Ishikawa (cell line): ENCODE results near the gene SLC35E1.

Experiments
- CEBPB ChIP-seq: IDR thresholded peaks from 2 replicates; pipeline ENCODE4 v1.6.1; 2012
- CREB1 ChIP-seq: IDR thresholded peaks from 2 replicates; pipeline ENCODE4 v1.6.1; 2012; ENCODE audit warnings: low read depth
- EGR1 ChIP-seq: IDR thresholded peaks from 2 replicates; pipeline ENCODE4 v1.6.1; 2012
- EP300 ChIP-seq: IDR thresholded peaks from 2 replicates; pipeline ENCODE4 v1.6.1; 2012; ENCODE audit warnings: borderline replicate concordance
- FOXM1 ChIP-seq: IDR thresholded peaks from 2 replicates; pipeline ENCODE4 v1.6.1; 2012; ENCODE audit warnings: low read depth, borderline replicate concordance
- NFIC ChIP-seq: IDR thresholded peaks from 2 replicates; pipeline ENCODE4 v1.6.1; 2012
- RAD21 ChIP-seq: IDR thresholded peaks from 2 replicates; pipeline ENCODE4 v1.6.1; 2012; ENCODE audit warnings: low read depth
- TAF1 ChIP-seq: IDR thresholded peaks from 2 replicates; pipeline ENCODE4 v1.6.1; 2012; ENCODE audit warnings: low read depth, mild to moderate bottlenecking
- TCF12 ChIP-seq: IDR thresholded peaks from 2 replicates; pipeline ENCODE4 v1.6.1; 2012; ENCODE audit warnings: low read depth
- TEAD4 ChIP-seq: IDR thresholded peaks from 2 replicates; pipeline ENCODE4 v1.6.1; 2012
- YY1 ChIP-seq: IDR thresholded peaks from 2 replicates; pipeline ENCODE4 v1.6.1; 2012; ENCODE audit warnings: low read depth
- ZBTB7A ChIP-seq: IDR thresholded peaks from 2 replicates; pipeline ENCODE4 v1.6.1; 2012; ENCODE audit warnings: low read depth
- TF ChIP-seq, protein P1 (sequence below): IDR thresholded peaks from 2 replicates; pipeline ENCODE4 v1.6.1; 2012; ENCODE audit warnings: low read depth, mild to moderate bottlenecking
- TF ChIP-seq, protein P2 (sequence below): IDR thresholded peaks from 2 replicates; pipeline ENCODE4 v1.6.1; 2012
- TF ChIP-seq, protein P3 (sequence below): IDR thresholded peaks from 2 replicates; pipeline ENCODE4 v1.6.1; 2012

The SLC35E1 gene

DNA sequence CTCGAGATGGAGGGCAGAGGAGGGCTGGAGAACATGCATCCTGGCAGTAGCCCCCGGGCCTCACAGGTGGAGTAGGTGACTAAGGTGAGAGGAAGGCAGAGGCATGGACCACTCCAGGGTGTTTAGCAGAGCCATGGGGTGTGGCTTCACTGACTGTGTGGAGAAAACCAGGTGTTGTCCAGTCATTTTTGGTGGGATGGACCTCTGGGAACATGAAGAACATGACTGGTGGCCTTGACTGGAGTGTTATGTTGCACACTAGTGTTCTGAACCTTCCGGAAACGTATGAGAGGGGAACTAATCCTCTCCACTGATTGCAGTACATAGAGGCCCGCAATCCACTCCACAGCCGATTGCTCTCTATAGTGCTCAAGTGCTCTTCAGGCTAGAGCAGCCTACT, 38.9 kb upstream of the SLC35E1 start:
- TF ChIP-seq FOXM1 (no peak), YY1 (no peak), ZBTB7A (no peak), RAD21 (no peak), CEBPB (no peak), TCF12 (no peak), TEAD4 (no peak), EGR1 (no peak), EP300 (no peak), CREB1 (no peak), NFIC (no peak), TAF1 (no peak)
- TF ChIP-seq, protein P1, sequence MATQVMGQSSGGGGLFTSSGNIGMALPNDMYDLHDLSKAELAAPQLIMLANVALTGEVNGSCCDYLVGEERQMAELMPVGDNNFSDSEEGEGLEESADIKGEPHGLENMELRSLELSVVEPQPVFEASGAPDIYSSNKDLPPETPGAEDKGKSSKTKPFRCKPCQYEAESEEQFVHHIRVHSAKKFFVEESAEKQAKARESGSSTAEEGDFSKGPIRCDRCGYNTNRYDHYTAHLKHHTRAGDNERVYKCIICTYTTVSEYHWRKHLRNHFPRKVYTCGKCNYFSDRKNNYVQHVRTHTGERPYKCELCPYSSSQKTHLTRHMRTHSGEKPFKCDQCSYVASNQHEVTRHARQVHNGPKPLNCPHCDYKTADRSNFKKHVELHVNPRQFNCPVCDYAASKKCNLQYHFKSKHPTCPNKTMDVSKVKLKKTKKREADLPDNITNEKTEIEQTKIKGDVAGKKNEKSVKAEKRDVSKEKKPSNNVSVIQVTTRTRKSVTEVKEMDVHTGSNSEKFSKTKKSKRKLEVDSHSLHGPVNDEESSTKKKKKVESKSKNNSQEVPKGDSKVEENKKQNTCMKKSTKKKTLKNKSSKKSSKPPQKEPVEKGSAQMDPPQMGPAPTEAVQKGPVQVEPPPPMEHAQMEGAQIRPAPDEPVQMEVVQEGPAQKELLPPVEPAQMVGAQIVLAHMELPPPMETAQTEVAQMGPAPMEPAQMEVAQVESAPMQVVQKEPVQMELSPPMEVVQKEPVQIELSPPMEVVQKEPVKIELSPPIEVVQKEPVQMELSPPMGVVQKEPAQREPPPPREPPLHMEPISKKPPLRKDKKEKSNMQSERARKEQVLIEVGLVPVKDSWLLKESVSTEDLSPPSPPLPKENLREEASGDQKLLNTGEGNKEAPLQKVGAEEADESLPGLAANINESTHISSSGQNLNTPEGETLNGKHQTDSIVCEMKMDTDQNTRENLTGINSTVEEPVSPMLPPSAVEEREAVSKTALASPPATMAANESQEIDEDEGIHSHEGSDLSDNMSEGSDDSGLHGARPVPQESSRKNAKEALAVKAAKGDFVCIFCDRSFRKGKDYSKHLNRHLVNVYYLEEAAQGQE: no peak
- TF ChIP-seq, protein P2, sequence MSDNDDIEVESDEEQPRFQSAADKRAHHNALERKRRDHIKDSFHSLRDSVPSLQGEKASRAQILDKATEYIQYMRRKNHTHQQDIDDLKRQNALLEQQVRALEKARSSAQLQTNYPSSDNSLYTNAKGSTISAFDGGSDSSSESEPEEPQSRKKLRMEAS: no peak
- TF ChIP-seq, protein P3, sequence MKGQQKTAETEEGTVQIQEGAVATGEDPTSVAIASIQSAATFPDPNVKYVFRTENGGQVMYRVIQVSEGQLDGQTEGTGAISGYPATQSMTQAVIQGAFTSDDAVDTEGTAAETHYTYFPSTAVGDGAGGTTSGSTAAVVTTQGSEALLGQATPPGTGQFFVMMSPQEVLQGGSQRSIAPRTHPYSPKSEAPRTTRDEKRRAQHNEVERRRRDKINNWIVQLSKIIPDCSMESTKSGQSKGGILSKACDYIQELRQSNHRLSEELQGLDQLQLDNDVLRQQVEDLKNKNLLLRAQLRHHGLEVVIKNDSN: no peak

DNA sequence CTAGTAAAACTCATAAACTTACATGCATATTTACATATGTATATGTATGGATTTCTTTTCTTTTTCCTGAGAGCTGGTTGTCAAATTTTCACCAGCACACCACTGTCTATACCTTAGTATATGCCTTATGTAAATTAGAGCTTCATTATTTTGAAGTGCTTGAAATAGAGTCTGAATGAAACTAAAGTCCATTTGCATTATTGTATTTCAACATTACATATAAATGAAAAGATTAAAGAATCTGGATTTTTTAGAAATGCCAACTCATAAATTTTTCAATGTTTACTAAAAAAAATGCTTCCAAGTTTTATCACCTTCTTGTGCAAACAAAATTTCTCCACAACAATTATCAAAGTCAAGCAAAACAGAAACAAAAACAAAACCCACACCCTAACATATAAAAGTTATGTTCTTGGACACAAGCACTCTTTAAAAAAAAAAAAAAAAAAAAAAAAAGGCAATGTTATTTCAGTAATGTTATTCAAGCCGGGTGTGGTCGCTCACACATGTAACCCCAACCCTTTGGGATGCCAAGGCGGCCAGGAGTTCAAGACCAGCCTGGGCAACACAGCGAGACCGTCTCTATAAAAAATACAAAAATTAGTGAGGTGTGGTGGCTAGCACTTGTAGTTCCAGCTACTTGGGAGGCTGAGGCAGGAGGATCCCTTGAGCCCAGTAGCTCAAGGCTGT, 37.4 kb upstream of the SLC35E1 start:
- no peak for TF ChIP-seq RAD21

DNA sequence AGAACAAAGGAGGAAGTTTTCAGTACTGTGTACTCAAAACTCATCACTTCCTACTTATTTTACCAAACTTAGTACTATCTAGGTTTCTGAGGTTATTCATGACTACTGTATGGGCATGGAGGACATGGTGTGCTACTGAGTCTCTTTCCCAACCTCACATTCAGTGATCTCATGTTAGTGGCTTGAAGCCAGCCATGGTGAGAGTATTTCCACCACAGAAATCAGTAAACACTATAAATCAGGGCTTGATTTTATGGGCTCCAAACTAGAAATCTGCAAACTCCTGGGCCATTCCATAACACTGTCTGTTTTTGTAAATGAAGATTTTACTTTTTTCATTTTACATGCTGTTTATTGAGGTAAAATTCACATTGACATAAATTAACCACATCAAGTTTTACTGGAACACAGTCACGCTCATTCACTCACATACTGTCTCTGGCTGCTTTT, 36.1 kb upstream of the SLC35E1 start:
- TF ChIP-seq RAD21 (no peak), TAF1 (no peak), EGR1 (no peak), ZBTB7A (no peak), TEAD4 (no peak)
- TF ChIP-seq, protein P1: no peak
- TF ChIP-seq, protein P2: no peak

DNA sequence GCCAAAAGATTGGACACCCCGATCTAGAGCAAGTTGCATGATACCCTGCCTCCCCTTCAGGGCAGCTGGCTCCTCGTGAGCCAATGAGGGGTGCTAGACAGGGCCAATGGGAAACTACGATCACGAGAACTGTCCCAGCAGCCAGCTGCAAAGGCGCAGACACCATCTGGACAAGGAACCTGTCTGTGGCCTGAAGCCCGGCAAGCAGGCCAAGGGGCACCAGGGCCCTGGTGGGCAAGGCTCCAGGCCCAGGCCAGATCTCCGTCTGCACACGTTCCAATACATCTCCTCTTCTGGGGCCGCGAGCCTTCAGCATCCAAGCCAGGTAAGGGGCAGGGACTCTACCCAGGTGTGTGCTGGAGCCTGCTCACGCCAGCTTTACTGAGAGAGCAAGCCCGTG, 35.6 kb upstream of the SLC35E1 start:
- TF ChIP-seq RAD21 (no peak), CREB1 (no peak), EP300 (no peak), EGR1 (no peak), FOXM1 (no peak), ZBTB7A (no peak), CEBPB (no peak), YY1 (no peak), NFIC (no peak), TCF12 (no peak), TAF1 (no peak), TEAD4 (no peak)
- TF ChIP-seq, protein P1: no peak
- TF ChIP-seq, protein P2: no peak
- TF ChIP-seq, protein P3: no peak
